Endothelial cell (in vitro differentiated cells): ENCODE measurements around the gene BMERB1. TPM values are rescaled to one million over a fixed set of nuclear protein-coding genes. Genes with fewer than 3 reads are reported as not detected.
A peak's percentile ranks its signal among the peaks of the same experiment; 100 is the strongest.

Experiments used
- DNase-seq: peaks from one replicate; pipeline ENCODE4 v3.0.0; 2021; ENCODE audit warnings: low spot score
- H3K27ac Mint-ChIP-seq: one replicate; pipeline ENCODE4 v1.8.0; 2021; ENCODE audit warnings: mixed read lengths, inconsistent platforms; ENCODE audit not compliant: unreplicated experiment
- H3K27me3 Mint-ChIP-seq: one replicate; pipeline ENCODE4 v1.8.0; 2021; ENCODE audit warnings: mild to moderate bottlenecking, moderate library complexity, mixed read lengths, inconsistent platforms; ENCODE audit not compliant: unreplicated experiment
- H3K36me3 Mint-ChIP-seq: one replicate; pipeline ENCODE4 v1.8.0; 2021; ENCODE audit warnings: mild to moderate bottlenecking, low read depth, mixed read lengths, inconsistent platforms; ENCODE audit not compliant: unreplicated experiment
- H3K4me1 Mint-ChIP-seq: one replicate; pipeline ENCODE4 v1.8.0; 2021; ENCODE audit warnings: mild to moderate bottlenecking, mixed read lengths, inconsistent platforms; ENCODE audit not compliant: unreplicated experiment
- H3K4me3 Mint-ChIP-seq: one replicate; pipeline ENCODE4 v1.8.0; 2021; ENCODE audit warnings: mild to moderate bottlenecking, mixed read lengths, inconsistent platforms; ENCODE audit not compliant: unreplicated experiment
- H3K9me3 Mint-ChIP-seq: one replicate; pipeline ENCODE4 v1.8.0; 2021; ENCODE audit warnings: mixed read lengths, inconsistent platforms; ENCODE audit not compliant: unreplicated experiment
- CTCF ChIP-seq: fragments of 200-600 bp; sonication (generic); IDR thresholded peaks from one replicate; pipeline ENCODE4 v1.5.0; 2021; ENCODE audit warnings: antibody characterized with exemption; ENCODE audit not compliant: unreplicated experiment
- total RNA-seq: library from RNA; stranded (reverse); fragmentation: NEBNext Ultra II Directional; extraction: Animal tissue kit (Norgen Biotek cat#: 25700); gene quantifications from one replicate; pipeline ENCODE4 v1.2.1, GENCODE V29; 2021; ENCODE audit not compliant: unreplicated experiment

Gene BMERB1
- total RNA-seq, 1 donor from 2014 or later: 9.9 TPM

- no peak for DNase-seq
- Mint-ChIP-seq H3K9me3 (no peaks in the 10 kb centered on the region), H3K4me3 (no peak overlapping the region), H3K36me3 (peaks cover 73% of the 10 kb centered on the region), H3K4me1 (peaks cover 13% of the 10 kb centered on the region), H3K27me3 (no peaks in the 10 kb centered on the region), H3K27ac (no peak overlapping the region)
- TF ChIP-seq CTCF: no peak
Observed at GRCh38 chr16:15599303-15600070, 165.1 kb downstream of the BMERB1 start.

DNA sequence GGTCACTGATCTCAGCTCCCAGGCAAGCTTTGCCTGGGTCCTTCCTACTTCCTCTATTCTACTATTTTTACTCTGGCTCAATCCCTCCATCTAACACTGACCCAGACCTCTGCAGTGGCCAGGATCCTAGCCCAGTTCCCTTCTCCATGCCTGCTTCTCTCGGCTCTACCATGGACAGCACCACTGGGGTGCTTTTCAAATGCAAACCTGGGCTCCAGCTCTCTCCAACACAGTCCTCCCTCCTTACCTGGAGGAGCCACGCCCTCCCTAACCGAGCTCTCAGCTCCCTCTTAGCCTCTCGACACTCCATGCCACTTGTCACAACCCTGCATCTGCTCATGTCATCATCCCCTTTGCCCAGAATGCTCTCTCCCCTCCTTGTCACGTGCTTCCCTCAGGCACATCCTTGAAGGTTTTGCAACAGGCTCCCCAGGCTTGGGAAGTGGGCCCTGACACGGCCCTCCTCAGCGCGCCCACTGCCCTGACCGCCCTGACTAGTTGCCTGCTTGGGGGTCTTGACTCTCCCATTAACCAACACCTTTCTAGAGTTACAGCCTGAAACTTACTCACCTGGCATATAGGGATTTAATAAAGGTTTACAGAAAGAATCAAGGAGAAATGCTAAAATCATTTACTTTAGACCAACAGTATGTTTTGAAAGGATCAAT lies 167.0 kb downstream of the BMERB1 start:
- no peak for DNase-seq
- Mint-ChIP-seq H3K4me1 (peaks cover 7% of the 10 kb centered on the region), H3K9me3 (no peaks in the 10 kb centered on the region), H3K36me3 (peaks cover 67% of the 10 kb centered on the region), H3K27ac (no peak overlapping the region), H3K27me3 (peaks cover 5% of the 10 kb centered on the region), H3K4me3 (peak overlapping the region; percentile 17)
- no peak for TF ChIP-seq CTCF

- Mint-ChIP-seq H3K4me1 (peaks cover 18% of the 10 kb centered on the region), H3K36me3 (peaks cover 75% of the 10 kb centered on the region), H3K4me3 (peak overlapping the region; percentile 7), H3K27me3 (peaks cover 10% of the 10 kb centered on the region), H3K27ac (no peak overlapping the region), H3K9me3 (no peaks in the 10 kb centered on the region)
- TF ChIP-seq CTCF: no peak
- DNase-seq: no peak
Observed at GRCh38 chr16:15602285-15603044, 168.1 kb downstream of the BMERB1 start.

GRCh38 chr16:15604460-15605440 lies 170.4 kb downstream of the BMERB1 start:
- Mint-ChIP-seq H3K4me1 (peaks cover 30% of the 10 kb centered on the region), H3K9me3 (no peaks in the 10 kb centered on the region), H3K36me3 (peaks cover 71% of the 10 kb centered on the region), H3K4me3 (no peak overlapping the region), H3K27me3 (peaks cover 10% of the 10 kb centered on the region), H3K27ac (no peak overlapping the region)
- no peak for DNase-seq
- no peak for TF ChIP-seq CTCF
